NCI-H1694 treated with DMSO at 0.1 percent for 48 hours (cell line): ENCODE results near the gene FMOD.
"Not testable (repeated sequence)": the region's sequence is repeated elsewhere in the genome, so short reads cannot be mapped to it uniquely, and the experiment has no call there.

Experiments used
- DNase-seq: peaks from one replicate; lab custom pipeline; 2025; lab: John Stamatoyannopoulos, UW

FMOD gene

DNA sequence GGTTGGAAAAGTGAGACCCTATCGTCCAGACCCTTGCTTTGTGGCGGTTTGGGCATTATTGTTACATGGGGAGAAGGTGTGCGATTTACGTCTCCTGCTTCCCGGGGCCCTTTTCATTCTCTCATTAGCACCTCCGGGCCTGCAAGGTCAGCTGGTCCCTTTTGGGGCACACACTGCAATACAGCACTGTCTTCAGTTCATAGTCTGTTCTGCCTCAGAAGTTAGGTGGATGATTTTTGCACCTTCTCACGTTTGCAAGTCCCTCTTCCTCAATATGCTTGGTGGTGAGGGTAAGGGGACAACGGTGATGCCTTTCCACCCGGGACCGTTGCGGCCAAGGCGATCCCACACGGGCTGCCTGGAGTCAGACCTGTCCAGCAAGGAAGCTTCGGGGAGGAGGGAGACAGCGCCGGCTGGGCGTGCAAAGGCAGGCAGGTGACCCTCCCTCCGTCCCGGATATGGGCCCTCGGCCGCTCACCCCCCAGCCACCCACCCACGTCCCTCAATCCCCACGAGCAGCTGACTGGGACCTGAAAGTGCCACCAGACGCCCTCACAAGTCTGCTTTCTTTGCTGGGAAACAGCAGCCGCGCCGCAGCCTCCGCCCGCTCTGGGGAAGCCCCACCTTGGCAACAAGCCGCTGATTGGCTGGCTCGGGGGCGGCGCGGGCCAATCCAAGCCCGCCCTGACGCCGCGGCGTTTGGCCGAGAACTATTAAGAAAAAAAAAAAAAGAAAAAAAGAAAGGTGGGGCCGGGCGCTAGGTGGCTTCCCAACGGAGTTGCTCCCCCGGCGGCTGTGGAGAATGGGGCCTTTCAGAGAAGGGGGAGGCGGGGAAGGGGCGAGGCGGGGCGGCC is 23.9 kb downstream of the FMOD start:
- DNase-seq, result peak; percentile 91

DNA sequence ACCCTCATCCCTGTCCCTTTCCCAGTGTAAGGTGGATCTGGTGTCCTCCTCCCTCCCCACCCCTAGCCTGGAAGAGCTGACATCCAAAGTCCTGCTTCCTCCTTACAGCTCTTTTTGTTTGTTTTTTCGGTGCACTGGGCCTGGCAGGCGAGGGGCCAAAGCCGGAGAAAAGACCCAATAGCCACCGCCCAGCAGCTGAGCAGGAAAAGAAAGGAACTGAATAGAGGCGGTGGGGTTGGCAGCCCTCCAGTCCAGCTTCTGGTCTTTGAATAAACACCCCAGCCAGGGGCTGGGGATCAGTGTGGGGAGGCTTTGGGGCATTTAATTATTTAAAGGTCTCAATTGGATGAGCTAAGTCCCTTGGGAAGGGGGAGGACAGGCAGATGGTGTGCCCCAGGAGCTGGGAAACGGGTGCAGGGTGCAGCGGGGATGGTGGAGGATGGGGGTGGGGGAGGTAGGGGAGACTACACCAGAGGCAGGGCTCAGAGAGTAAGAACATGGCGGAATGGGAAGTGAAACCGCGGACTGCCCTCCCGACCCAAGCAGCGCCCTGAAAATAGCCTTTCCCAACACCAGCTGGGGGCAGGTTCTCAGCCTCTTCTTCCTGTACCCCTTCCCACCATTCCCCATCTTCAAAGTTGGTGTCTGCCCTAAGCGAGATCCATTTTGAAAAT is 25.4 kb downstream of the FMOD start:
- DNase-seq, result peak; percentile 53

DNA sequence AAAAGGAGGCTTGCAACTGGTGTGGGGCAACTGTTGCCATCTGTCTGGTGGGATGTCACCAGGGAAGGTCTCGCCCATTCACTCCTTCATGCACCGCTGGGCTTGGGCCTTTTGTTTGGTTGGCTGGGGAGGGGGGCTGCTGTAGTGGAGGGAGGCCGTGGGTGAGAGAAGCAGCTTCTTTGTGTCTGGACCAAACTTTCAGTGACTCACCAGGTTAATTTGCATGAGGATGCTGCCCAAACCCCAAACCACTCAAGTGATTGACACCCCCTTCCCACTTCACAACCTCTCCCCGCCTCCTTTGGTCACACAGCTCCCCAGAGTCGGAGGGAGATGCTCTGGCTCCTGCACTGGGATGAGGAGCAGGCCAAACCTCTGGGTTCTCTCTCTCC is 25.9 kb downstream of the FMOD start:
- DNase-seq, result peak; percentile 43

DNA sequence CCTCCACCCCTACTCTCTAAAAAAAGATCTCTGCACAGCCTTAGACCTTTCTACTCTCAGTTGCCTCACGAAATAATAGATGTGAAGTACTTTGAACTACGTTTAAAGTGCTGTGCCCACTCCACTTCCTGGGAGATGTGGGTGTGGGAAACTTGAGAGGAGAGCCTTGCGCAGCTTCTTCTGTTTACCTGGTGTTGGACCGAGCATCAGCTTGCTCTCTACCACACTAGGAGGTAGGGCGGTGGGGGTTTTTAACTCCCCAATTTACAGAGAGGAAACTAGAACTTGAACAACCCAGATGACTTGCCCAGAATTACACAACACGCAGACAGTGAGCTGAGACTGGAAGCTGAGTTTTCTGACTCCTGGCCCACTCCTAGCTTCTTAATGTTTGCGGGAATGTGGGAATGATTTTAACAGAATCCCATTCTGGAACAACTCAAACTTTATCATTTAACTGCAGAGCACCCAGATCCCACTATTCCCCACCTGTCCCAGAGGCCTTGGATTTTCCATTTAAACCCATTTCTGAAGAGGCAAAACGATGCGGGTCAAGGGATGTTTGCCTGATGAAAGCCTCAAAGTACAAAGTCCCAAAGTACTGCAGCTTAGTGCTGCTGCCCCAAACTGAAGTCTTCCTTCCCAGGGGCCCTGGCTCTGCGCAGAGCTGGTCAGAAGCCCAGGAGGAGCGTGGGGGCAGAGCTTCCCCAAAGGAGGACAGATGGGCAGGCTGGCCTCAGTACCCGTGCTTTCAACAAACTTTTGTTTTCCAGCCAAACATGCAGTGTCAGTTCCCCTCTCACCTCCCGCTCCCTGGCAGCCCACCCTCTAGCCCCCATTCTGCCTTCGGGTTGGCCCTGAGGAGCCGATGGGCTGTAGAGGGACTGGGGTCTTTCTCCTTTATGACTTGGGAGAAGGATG is 26.6 kb downstream of the FMOD start:
- no peak for DNase-seq

DNA sequence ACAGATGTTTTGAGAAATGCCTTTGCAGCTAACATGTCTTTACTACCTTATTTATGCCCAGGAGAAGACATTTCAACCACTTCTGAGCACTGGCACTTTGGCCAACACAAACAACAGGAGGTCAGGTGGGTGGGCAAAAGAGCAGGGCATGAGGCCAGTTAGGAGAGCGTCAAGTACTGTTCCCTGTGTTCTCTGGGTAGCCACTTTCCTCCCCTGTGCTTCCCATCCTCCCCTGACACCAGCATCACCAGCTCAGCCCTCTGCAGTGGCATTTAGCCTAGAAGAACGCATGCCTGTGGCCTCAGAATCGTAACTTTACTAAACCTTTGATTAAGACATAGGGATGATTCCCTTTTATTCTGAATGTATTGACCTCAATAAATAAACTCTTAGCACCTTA is 27.3 kb downstream of the FMOD start:
- no peak for DNase-seq

DNA sequence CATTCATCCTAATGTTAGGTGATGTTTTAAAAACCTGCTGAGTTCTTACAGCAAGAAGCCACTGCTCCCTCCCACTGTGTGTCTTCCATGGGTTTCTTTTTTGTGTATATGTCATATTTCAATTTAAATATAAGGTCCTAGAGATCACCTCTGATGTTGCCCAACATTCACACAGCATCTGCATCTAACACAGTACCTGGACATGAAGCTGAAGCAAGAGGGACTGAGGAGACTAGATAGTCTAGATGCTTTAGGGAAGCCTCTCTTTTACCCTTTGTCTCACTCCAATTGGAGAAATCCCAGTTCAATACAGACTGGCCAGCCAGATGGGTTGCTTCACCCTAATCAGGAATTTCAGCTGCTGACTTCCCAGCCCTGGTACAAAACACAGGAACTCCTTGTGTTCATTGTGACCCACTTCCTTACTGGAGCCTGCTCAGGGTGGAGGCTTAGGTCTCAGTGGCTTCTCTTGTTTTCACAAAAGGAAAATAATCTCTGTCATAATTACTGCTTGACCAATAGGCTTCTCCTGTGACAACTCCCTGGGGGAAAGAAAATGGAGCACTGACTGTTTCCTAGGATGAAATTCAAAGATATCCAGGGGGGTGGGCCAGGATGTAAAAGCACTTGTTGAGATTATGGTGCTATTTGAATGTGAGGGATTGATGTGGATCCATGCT is 28.3 kb downstream of the FMOD start:
- no peak for DNase-seq

DNA sequence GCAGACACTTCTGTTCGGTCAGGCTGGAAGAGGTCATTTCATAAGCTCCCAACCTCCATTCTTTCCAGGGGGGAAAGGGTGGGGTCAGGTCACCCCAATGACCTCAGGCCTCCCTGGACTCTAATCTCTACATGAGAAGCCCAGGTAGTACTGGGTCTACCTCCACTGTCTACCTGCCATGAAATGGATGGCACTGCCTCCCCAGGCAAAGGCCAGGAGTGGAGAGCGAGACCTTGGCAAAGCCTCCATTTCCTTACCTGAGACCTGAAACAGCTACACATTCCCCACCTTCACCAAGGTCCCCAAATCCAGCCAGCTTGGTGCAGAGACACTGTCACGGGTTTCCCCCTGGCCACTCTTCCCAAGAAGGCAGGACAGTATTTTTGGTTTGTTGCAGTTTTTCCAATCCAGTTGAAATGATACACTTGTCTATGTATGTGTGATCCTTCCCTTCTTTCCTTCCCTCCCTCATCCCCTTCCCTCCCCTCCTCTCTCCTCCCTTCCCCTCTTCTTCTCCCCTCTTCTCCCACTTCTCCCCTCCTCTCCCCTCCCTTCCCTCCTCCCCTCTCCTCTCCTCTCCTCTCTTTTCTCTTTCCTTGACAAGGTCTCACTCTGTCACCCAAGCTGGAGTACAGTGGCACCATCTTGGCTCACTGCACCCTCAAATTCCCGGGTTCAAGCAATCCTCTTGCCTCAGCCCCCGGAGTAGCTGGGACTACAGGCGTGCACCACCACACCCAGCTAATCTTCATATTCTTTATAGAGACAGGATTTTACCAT is 29.5 kb downstream of the FMOD start:
- DNase-seq, result no peak

DNA sequence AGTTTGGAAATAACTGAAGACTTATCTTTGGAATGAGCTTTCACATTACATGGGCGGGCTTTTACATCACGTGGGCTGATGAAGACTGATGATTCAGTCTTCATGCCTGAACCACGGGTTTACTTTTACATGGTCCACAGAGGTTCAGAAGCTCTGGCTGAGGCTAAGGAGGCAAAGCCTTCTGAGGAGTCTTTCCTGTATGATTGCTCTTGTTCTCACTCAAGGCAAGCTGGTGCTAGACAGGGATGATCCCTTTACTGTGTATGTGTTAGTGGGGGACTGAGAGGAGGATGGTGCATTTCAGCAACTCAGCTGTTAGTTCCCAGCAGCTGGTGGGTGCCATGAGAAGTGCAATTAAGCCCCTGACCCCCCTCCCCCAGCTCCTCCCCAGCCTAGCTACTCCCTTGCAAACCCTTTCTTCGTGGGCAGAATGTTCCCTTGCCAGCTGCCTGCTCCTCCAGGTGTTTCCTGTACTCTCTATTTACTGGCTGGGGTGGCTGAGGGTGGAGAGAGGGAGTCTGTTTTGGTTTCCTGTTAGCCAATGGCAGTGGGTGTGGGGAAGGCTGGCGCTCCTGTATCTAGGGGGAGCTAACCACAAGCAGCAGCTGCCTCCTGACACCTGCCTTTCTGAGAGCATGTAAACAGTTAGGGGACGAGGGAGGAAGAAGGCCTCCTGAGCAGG is 30.2 kb downstream of the FMOD start:
- peak; percentile 32 for DNase-seq

DNA sequence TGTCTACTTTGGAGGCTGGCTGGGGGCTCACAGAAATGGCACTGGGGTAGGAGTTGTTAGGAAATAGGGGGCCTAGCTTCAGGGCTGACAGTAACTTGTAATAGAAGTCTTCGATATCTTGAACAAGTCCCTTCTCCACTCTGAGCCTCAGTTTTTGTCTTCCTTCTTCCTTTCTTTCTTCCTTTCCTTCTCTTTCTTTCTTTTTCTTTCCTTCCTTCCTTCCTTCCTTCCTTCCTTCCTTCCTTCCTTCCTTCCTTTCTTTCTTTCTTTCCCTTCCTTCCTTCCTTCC is 32.7 kb downstream of the FMOD start:
- no peak for DNase-seq

DNA sequence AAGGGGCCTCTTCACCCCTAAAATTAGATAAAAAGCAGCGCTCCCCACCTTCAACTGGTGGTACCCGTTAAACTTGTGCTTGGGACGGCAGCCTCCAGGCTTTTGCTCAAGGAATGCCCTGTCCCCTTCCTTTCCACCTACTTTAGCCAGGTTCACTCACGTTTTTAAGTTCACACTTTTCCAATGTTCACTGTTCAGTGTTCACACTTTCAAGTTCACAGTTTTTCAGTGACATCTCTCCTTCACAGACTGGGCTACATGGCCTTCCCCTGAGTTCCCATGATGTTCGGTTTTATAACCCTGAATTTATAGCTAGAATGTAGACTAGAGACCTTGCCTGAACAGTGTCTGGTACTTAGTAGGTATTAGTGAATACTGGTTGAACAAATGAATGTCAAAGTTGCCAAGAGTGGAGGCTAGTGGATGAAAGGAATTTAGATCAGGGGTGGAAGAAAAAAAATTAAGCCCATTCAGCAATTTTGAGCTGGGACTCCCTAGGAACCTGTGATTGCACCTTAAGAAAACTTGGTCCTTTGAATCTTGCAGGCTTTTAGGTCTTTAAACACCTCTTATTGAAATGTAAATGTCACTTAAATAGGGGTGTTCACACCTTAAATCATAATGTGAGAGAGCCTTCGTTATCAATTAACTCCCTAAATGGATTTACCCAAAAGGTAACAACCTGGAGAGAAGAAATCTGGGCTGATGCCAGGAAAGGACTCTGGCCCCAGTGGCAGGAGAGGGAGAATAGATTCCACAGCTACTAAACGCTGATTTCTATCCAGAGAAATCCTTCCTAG is 33.3 kb downstream of the FMOD start:
- DNase-seq, result no peak

DNA sequence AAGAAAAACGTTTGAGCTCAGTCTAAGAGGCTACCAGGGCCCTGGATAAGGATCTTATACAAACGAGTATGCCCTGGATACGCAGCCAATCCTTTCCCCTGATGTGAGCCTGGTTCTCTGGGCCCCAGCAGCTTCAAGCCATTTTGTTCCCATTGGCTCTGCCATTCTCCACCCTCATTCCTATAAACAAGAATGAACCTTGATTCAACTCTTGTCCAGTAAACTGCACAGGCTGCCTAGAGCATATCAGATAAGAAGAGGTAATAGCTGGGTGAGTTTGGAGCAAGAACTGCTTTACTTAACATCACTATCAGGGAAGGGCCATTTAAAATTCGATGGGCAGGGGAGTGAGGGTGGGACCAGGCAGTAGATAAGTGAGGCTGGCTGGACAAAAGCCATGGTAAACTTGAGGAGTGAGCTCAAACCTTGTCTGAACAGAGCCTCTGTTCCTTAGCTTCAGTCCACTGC is 34.3 kb downstream of the FMOD start:
- DNase-seq, result no peak

DNA sequence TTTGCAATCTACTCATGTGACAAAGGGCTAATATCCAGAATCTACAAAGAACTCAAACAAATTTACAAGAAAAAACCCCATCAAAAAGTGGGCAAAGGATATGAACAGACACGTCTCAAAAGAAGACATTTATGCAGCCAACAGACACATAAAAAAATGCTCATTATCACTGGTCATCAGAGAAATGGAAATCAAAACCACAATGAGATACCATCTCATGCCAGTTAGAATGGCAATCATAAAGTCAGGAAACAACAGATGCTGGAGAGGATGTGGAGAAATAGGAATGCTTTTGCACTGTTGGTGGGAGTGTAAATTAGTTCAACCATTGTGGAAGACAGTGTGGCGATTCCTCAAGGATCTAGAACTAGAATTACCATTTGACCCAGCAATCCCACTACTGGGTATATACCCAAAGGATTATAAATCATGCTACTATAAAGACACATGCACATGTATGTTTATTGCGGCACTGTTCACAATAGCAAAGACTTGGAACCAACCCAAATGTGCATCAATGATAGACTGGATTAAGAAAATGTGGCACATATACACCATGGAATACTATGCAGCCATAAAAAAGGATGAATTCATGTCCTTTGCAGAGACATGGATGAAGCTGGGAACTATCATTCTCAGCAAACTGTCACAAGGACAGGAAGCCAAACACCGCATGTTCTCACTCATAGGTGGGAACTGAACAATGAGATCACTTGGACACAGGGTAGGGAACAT is 36.7 kb downstream of the FMOD start:
- DNase-seq, result not testable (repeated sequence)

DNA sequence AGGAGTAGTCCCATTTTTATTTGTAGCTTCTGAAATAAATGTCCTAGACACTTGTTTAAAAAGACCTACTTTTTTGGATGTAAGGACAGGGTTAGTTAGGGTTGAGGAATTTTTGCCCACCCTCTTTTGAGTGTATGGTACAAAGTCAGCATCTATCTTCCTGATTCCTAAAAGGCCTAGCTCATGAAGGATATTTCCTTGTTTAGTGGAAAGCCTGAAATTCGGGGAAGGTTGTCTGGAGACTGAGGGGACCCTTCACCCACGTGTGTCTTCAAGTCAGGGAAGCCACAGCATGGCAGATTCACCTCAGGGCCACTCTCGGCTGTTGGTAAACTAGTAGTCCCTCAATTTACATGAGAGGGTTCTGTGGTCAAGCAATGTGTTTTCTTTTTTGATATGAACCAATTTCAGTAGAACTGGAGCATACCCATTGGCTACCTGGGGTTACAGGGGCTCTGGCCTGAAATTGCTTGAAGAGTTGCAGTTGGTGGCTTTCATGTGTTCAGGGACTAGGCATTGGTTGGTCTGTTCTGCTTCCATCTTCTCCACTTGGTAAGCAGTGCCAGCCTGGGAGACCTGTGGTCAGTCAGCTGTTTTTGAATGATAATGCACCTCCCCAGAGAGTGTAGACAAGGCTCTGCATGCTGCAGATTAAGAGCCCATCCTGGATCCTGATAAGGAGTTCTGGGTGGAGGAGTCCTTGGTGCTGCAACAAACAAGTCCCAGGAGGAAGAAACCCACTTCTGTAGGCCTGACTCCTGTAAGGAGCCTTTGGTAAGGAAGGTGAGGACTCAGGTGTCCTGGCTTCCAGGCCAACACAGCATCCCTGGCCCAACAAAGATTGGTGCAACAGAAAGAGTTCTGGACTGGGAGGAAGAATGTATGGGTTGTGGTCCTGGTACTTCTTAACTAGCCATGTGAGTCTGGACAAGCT is 39.3 kb downstream of the FMOD start:
- no peak for DNase-seq

DNA sequence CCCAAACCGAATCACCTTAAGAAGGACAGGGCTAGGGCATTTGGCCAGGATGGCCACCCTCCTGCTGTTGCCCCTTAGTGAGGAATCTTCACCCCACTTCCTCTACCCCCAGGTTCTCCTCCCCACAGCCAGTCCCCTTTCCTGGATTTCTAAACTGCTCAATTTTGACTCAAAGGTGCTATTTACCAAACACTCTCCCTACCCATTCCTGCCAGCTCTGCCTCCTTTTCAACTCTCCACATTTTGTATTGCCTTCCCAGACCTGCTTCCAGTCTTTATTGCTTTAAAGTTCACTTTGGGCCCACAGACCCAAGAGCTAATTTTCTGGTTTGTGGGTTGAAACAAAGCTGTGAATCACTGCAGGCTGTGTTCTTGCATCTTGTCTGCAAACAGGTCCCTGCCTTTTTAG is 42.0 kb downstream of the FMOD start:
- no peak for DNase-seq

DNA sequence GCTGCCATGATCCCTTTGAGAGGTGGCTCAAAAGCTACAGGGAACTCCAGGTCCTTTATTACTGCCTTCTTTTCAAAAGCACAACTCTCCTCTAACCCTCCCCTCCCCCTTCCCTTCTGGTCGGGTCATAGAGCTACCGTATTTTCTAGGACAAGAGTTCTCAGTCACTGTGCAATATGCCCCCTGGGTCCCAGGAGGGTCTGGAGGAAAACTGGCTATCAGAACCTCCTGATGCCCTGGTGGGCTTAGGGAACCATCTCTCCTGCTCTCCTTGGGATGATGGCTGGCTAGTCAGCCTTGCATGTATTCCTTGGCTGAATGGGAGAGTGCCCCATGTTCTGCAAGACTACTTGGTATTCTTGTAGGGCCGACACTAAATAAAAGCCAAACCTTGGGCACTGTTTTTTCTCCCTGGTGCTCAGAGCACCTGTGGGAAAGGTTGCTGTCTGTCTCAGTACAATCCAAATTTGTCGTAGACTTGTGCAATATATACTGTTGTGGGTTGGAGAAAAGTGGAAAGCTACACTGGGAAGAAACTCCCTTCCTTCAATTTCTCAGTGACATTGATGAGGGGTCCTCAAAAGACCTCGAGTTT is 42.5 kb downstream of the FMOD start:
- DNase-seq, result no peak

DNA sequence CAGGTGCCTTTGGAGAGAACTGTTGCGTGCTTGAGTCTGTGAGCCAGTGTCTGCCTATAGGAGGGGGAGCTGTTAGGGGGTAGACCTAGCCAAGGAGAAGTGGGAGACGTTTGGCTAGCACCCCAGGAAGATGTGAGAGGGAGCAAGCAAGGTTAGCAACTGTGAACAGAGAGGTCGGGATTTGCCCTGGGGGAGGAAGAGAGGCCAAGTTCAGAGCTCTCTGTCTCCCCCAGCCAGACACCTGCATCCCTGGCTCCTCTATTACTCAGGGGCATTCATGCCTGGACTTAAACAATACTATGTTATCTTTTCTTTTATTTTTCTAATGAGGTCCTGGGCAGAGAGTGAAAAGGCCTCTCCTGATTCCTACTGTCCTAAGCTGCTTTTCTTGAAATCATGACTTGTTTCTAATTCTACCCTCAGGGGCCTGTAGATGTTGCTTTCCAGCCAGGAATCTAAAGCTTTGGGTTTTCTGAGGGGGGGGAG is 43.2 kb downstream of the FMOD start:
- no peak for DNase-seq

DNA sequence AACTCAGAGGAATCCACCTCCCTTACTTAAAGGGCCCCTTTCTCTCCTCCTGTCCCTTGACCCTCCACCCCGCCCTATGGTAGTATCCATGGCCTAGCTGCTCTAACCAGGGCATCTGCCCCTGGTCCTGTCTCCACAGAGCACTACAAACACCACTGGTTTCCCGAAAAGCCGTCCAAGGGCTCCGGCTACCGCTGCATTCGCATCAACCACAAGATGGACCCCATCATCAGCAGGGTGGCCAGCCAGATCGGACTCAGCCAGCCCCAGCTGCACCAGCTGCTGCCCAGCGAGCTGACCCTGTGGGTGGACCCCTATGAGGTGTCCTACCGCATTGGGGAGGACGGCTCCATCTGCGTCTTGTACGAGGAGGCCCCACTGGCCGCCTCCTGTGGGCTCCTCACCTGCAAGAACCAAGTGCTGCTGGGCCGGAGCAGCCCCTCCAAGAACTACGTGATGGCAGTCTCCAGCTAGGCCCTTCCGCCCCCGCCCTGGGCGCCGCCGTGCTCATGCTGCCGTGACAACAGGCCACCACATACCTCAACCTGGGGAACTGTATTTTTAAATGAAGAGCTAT is 43.9 kb downstream of the FMOD start:
- no peak for DNase-seq
